Progenitor cell of endocrine pancreas (in vitro differentiated cells): ENCODE results near the gene CATSPERD. TPM values are rescaled to one million over a fixed set of nuclear protein-coding genes. Genes with fewer than 3 reads are reported as not detected.

Experiments used
- DNase-seq: peaks from one replicate; pipeline ENCODE4 v3.0.0; 2021; ENCODE audit warnings: low spot score; ENCODE audit not compliant: unreplicated experiment
- H3K27ac Mint-ChIP-seq: 2 replicates; pipeline ENCODE4 v1.8.0; 2021; ENCODE audit warnings: mild to moderate bottlenecking, moderate library complexity, mixed read lengths
- H3K27me3 Mint-ChIP-seq: 2 replicates; pipeline ENCODE4 v1.8.0; 2021; ENCODE audit warnings: mixed read lengths
- H3K36me3 Mint-ChIP-seq: 2 replicates; pipeline ENCODE4 v1.8.0; 2022; ENCODE audit warnings: mixed read lengths; ENCODE audit not compliant: insufficient read depth
- H3K4me1 Mint-ChIP-seq: 2 replicates; pipeline ENCODE4 v1.8.0; 2021; ENCODE audit warnings: low read depth, mixed read lengths
- H3K4me3 Mint-ChIP-seq: 2 replicates; pipeline ENCODE4 v1.8.0; 2021; ENCODE audit warnings: low read depth, mild to moderate bottlenecking, moderate library complexity, mixed read lengths
- H3K9me3 Mint-ChIP-seq: 2 replicates; pipeline ENCODE4 v1.8.0; 2021; ENCODE audit warnings: low read depth, mixed read lengths
- total RNA-seq: library from RNA; stranded (reverse); gene quantifications from 2 replicates; pipeline ENCODE4 v1.2.1, GENCODE V29; 2021
- TF ChIP-seq, protein P1 (sequence below): fragments of 200-600 bp; sonication (generic); IDR thresholded peaks from one replicate; pipeline ENCODE4 v1.5.0; 2021; ENCODE audit warnings: antibody characterized with exemption, mild to moderate bottlenecking; ENCODE audit not compliant: unreplicated experiment

The CATSPERD gene
- total RNA-seq, 1 donor from 2014 or later: not detected

DNA sequence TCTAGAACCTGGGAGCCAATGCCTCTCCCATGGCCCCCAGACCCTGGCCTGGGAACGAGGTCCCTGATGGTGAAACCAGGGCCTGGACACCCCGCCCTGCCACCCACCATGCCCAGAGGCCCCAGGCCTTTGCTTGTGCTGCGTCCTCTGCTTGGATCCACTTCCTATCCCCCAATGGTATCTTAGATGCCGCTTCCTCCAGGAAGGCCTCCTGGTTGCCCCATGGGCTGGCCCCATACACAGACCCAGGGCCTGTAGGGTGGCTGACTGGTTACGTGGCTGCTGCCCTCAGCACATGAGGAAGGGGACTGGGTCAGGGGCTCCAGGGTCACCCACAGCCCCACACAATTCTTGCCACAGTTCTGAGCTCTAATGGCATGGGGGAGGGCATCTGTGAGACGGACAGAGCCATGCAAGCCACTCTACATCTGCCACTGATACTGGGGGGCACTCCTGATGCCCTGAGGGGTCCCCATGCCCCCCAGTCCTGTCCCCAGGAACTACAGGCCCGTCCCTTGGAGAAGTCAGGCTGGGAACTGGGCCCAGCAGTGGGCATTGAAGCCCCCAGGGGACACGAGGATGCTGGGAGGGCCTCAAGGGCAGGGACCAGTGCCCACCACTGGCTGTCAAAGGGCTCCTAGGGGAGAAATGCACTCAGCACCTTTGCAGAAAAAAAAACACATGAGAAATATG is 25.3 kb upstream of the CATSPERD start:
- H3K36me3 Mint-ChIP-seq: peaks cover 5% of the 10 kb centered on the region
- no peak overlapping the region for H3K4me3 Mint-ChIP-seq

DNA sequence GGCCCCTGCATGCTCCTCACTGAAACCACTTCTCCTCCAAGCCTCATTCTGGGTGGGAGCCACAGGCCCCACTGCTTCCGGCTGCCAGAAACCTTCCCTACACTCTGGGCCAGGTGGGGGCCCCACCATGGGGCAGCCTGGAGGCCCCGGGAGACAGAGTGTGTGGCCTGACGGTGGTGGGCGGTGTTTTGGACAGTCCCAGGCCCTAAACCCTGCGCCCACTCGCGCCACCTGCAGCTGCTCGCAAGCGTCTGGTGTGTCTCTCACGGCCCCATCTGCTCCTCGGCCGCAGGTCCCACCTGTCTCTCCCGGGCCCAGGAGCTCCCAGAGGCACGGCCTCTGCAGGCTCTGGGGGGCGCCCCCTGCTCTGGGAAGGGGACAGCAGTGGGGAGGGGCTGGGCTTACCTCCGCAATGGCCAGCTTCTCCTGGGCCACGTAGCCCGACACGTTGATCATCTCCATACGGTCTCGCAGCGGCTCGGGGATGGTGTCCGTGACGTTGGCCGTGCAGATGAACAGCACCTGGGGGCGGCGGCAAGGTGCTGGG is 24.7 kb upstream of the CATSPERD start:
- H3K4me1 Mint-ChIP-seq: peaks cover 5% of the 10 kb centered on the region
- H3K4me3 Mint-ChIP-seq: no peak overlapping the region
- no peaks in the 10 kb centered on the region for H3K9me3 Mint-ChIP-seq
- H3K36me3 Mint-ChIP-seq: peaks cover 8% of the 10 kb centered on the region
- TF ChIP-seq, protein P1, sequence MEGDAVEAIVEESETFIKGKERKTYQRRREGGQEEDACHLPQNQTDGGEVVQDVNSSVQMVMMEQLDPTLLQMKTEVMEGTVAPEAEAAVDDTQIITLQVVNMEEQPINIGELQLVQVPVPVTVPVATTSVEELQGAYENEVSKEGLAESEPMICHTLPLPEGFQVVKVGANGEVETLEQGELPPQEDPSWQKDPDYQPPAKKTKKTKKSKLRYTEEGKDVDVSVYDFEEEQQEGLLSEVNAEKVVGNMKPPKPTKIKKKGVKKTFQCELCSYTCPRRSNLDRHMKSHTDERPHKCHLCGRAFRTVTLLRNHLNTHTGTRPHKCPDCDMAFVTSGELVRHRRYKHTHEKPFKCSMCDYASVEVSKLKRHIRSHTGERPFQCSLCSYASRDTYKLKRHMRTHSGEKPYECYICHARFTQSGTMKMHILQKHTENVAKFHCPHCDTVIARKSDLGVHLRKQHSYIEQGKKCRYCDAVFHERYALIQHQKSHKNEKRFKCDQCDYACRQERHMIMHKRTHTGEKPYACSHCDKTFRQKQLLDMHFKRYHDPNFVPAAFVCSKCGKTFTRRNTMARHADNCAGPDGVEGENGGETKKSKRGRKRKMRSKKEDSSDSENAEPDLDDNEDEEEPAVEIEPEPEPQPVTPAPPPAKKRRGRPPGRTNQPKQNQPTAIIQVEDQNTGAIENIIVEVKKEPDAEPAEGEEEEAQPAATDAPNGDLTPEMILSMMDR: no peak
- DNase-seq: no peak
- H3K27ac Mint-ChIP-seq: no peak overlapping the region
- no peaks in the 10 kb centered on the region for H3K27me3 Mint-ChIP-seq

More for the DNA sequence above, 25.3 kb upstream of the CATSPERD start:
- Mint-ChIP-seq H3K9me3 (no peaks in the 10 kb centered on the region), H3K4me1 (peaks cover 8% of the 10 kb centered on the region), H3K27me3 (no peaks in the 10 kb centered on the region), H3K27ac (no peak overlapping the region)
- DNase-seq: no peak
- TF ChIP-seq, protein P1: no peak

DNA sequence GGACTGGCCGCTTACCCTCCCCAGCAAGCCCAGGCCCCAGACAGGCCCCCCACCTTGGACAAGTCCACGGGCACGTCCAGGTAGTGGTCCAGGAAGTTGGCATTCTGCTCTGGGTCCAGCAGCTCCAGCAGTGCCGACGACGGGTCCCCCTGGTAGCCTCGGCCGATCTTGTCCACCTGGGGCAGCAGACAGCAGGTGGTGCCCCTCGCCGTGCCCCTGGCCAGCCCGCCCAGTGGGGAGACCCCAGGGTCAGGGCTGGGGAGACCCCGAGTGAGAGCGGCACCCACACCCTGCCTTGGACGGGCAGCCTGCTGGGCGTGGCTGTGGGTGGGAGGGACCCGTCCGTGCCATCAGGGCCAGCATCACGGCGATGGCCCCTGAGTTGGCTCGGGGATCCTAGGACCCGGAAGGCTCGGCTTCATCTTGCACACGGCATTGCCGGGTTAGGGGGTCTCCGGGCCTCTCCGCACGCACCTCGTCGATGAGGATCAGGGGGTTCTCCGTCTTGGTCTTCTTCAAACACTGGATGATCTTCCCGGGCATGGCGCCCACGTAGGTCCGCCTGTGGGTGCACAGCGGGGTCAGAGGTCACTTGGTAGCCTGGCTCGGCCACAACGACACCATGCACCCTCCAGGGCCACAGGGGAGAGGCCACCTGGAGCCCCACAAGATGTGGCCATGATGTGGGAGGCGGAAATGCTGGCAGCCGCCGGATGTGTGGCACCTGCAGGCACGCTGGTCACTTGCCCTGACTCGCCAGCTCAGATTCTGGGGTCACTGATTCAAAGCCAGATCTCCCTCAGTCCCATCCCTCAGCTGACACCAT is 24.0 kb upstream of the CATSPERD start:
- peaks cover 2% of the 10 kb centered on the region for H3K4me1 Mint-ChIP-seq
- TF ChIP-seq, protein P1: no peak
- peak overlapping the region; percentile 79 for H3K27ac Mint-ChIP-seq
- no peak for DNase-seq
- H3K27me3 Mint-ChIP-seq: no peaks in the 10 kb centered on the region
- peaks cover 13% of the 10 kb centered on the region for H3K36me3 Mint-ChIP-seq
- no peaks in the 10 kb centered on the region for H3K9me3 Mint-ChIP-seq
- no peak overlapping the region for H3K4me3 Mint-ChIP-seq

DNA sequence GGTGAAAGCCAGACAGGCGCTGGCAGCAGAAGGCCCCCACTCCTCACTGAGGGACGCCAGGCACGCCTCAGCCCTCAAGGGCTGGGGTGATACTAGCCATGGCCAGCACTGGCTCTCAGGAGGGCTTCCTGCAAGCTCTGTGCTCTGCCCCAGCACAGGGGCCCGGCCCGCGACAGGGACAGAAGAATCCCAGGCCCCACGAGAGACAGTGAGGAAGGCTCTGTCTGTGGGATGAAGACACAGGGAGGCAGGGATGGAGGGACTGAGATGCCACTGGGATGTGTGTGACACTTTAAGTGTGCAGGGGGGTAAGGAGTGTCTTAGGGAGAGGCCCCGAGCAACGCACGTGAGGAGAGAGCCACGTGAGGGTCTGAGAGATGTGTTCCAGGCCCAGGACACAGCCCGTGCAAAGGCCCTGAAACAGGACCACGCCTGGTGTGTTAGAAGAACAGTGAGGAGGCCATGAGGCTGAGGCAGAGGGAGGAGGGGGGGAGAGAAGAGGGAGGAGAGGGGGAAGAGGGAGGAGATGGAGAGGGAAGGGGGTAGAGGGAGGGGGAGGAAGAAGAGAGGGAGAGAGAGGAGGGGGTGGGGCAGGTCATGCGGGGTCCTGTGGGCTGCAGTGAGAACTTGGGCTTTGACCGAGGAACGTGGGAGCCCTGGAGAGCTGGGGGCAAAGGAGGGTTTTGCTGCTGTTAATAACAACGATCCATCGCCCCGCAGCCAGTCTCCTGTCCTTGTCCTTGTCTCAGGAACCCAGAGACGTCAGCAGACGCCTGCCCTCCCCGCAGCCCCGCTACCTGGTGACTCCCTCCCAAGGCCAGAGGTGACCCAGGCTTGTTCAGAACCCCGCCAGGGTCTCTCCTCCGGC is 23.2 kb upstream of the CATSPERD start:
- H3K27ac Mint-ChIP-seq: peak overlapping the region; percentile 79
- DNase-seq: no peak
- peaks cover 16% of the 10 kb centered on the region for H3K36me3 Mint-ChIP-seq
- H3K27me3 Mint-ChIP-seq: no peaks in the 10 kb centered on the region
- H3K9me3 Mint-ChIP-seq: no peaks in the 10 kb centered on the region
- no peaks in the 10 kb centered on the region for H3K4me1 Mint-ChIP-seq
- TF ChIP-seq, protein P1: no peak
- H3K4me3 Mint-ChIP-seq: no peak overlapping the region
